Esophagus (tissue), 2 donors: Measurements from ENCODE around the gene SPX. TPM values are rescaled to one million over a fixed set of nuclear protein-coding genes. Genes with fewer than 3 reads are reported as not detected.

Experiments used
- H3K27ac ChIP-seq, 2 donors: one replicate each; pipeline ENCODE4 v1.5.1; 2013; ENCODE audit warnings: low read depth in 2 of 2, mild to moderate bottlenecking in 2 of 2, inconsistent platforms in 1 of 2, low read length in 1 of 2, moderate library complexity in 1 of 2
- H3K27me3 ChIP-seq, 2 donors: one replicate each; pipeline ENCODE4 v1.6.1; 2013; ENCODE audit warnings: low read length in 2 of 2, control low read depth in 1 of 2, mild to moderate bottlenecking in 1 of 2; ENCODE audit not compliant: insufficient read depth in 2 of 2, control insufficient read depth in 1 of 2
- H3K36me3 ChIP-seq, 2 donors: one replicate each; pipeline ENCODE4 v1.6.1; 2013; ENCODE audit warnings: low read length in 1 of 2; ENCODE audit not compliant: control insufficient read depth in 2 of 2, insufficient read depth in 2 of 2
- H3K4me1 ChIP-seq, 2 donors: one replicate each; pipeline ENCODE4 v1.6.1; 2013; ENCODE audit warnings: low read length in 1 of 2; ENCODE audit not compliant: control insufficient read depth in 2 of 2, insufficient read depth in 2 of 2
- H3K4me3 ChIP-seq, 2 donors: one replicate each; pipeline ENCODE4 v1.5.1; 2013; ENCODE audit warnings: low read length in 2 of 2, mild to moderate bottlenecking in 2 of 2, low read depth in 1 of 2, moderate library complexity in 1 of 2
- H3K9me3 ChIP-seq, 2 donors: one replicate each; pipeline ENCODE4 v1.6.1; 2013; ENCODE audit warnings: mild to moderate bottlenecking in 2 of 2, low read depth in 1 of 2, low read length in 1 of 2, moderate library complexity in 1 of 2; ENCODE audit not compliant: control insufficient read depth in 2 of 2, insufficient read depth in 1 of 2
- WGBS, 2 donors: extraction: QIAGEN DNeasy Blood & Tissue Kit; methylation state at CpG; one replicate each; pipeline ENCODE4 v1.1.7; 2013; 5-methylcytosine and 5-hydroxymethylcytosine counted together
- polyA plus RNA-seq, 2 donors: library from polyadenylated mRNA; stranded (reverse); fragments of 200-250 nt; gene quantifications; one replicate each; pipeline ENCODE4 v1.2.3, GENCODE V29; 2013
- donor health status: healthy with polysubstance abuse.
- donor health status: Bipolar disorder and iron deficiency.

Gene SPX
- polyA plus RNA-seq, 2 donors = 0.02 TPM; not detected in 1

- WGBS, 2 donors = 67 to 77% methylated on average over 5 of the region's 5 CpGs
- Histone ChIP-seq H3K27me3 (peaks cover 2% of the 10 kb centered on the region in 2 donors), H3K27ac (no peak overlapping the region), H3K4me3 (no peak overlapping the region), H3K9me3 (no peaks in the 10 kb centered on the region), H3K36me3 (no peaks in the 10 kb centered on the region), H3K4me1 (peaks cover 0 to 2% of the 10 kb centered on the region in 2 donors)
These were observed 2.9 kb downstream of the SPX start for GRCh38 chr12:21528953-21529352.

DNA sequence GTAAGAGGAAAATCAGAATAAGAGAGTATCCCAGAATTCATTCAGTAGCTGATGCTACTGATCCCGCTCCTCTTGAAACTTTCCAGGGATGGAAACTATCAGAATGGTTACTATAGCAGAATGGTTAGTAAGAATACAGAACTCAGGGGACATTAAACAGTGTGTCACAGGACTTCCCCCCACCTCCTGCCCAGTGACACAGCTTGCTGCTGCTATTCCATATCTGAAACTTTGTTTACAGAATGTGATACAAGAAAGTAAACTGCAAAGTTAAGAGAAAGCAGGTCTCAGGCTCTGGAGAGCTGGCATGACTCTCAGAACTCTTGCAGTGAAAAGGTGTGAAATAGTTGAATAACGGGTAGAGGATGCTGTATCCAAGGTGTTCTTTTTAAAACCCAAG lies 3.4 kb downstream of the SPX start:
- Histone ChIP-seq H3K27ac (no peak overlapping the region), H3K4me1 (peaks cover 0 to 2% of the 10 kb centered on the region in 2 donors), H3K36me3 (no peaks in the 10 kb centered on the region), H3K4me3 (no peak overlapping the region), H3K27me3 (peaks cover 2% of the 10 kb centered on the region in 2 donors), H3K9me3 (no peaks in the 10 kb centered on the region)
- 74 to 90% methylated on average over 2 of the region's 2 CpGs for WGBS, 2 donors

- H3K27me3 ChIP-seq = no peaks in the 10 kb centered on the region
- WGBS, 2 donors = 83 to 86% methylated on average over 5 of the region's 5 CpGs
- H3K9me3 ChIP-seq = no peaks in the 10 kb centered on the region
- no peaks in the 10 kb centered on the region for H3K36me3 ChIP-seq
- no peaks in the 10 kb centered on the region for H3K4me1 ChIP-seq
- H3K27ac ChIP-seq = no peak overlapping the region
- H3K4me3 ChIP-seq = no peak overlapping the region
These were observed 12.1 kb downstream of the SPX start for GRCh38 chr12:21538061-21538653.

DNA sequence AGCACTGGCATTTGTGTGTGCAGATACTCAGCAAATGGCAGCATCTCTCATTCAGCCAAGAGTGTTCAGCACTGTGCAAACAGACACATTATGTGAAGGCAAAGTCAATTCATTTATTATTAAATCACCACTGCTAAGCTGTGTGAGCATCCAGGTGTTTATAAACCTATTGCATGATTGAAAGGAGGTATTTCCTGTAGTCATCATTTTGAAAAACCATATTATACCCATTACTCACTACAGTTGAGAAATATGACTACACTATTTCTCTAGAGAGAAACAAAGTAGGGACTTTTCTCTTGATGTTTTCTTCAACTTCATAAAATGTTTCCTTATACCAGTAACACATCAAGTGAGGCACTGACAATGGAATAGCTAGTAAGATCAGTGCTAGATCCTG lies 13.7 kb downstream of the SPX start:
- no peak overlapping the region for H3K4me3 ChIP-seq
- H3K27me3 ChIP-seq = no peaks in the 10 kb centered on the region

DNA sequence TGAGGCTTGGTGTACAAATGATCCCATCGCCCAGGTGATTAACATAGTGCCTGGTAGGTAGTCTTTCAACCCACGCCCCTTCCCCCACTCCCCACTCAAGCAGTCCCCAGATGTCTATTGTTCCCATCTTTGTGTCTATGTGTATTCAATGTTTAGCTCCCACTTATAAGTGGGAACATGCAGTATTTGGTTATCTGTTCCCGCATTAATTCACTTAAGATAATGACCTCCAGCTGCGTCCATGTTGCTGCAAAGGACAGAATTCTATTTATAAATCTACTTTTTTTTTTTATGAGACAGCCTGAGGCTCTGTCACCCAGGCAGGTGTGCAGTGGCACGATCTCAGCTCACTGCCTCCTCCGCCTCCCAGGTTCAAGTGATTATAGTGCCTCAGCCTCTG lies 15.7 kb downstream of the SPX start:
- Histone ChIP-seq H3K9me3 (no peaks in the 10 kb centered on the region), H3K27me3 (no peaks in the 10 kb centered on the region), H3K27ac (no peak overlapping the region), H3K36me3 (no peaks in the 10 kb centered on the region), H3K4me1 (no peaks in the 10 kb centered on the region), H3K4me3 (no peak overlapping the region)
- 86 to 87% methylated on average over 6 of the region's 6 CpGs for WGBS, 2 donors

More for the DNA sequence above, 13.7 kb downstream of the SPX start:
- no peaks in the 10 kb centered on the region for H3K36me3 ChIP-seq
- H3K4me1 ChIP-seq = no peaks in the 10 kb centered on the region
- no peak overlapping the region for H3K27ac ChIP-seq
- H3K9me3 ChIP-seq = no peaks in the 10 kb centered on the region

DNA sequence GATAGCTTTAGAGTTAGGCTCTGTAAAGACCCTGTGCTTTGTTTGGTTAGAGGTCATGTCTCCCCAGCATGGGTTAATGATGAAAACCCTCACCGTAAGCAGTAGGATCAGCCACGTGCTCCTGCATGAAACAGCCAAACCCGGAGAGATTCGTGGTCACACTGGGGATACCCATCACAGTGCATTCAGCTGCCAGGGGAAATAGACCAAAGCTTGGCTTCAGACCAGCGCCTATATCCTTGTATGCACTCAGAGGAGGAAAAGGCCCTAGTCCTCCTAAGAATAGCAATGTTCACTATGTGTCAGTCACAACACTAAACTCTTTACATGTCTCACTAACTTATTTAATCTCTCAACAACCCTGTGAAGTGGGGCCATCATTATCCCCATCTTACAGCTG lies 16.3 kb downstream of the SPX start:
- H3K27me3 ChIP-seq = no peaks in the 10 kb centered on the region
- no peak overlapping the region for H3K27ac ChIP-seq
- no peaks in the 10 kb centered on the region for H3K36me3 ChIP-seq
- H3K9me3 ChIP-seq = no peaks in the 10 kb centered on the region
- H3K4me1 ChIP-seq = no peaks in the 10 kb centered on the region
- no peak overlapping the region for H3K4me3 ChIP-seq
- WGBS, 2 donors = 59 to 63% methylated on average over 5 of the region's 5 CpGs

- no peaks in the 10 kb centered on the region for H3K9me3 ChIP-seq
- H3K36me3 ChIP-seq = no peaks in the 10 kb centered on the region
- no peak overlapping the region for H3K4me3 ChIP-seq
- H3K4me1 ChIP-seq = no peaks in the 10 kb centered on the region
- no peaks in the 10 kb centered on the region for H3K27me3 ChIP-seq
- no peak overlapping the region for H3K27ac ChIP-seq
These were observed 17.1 kb downstream of the SPX start for GRCh38 chr12:21543151-21543550.

DNA sequence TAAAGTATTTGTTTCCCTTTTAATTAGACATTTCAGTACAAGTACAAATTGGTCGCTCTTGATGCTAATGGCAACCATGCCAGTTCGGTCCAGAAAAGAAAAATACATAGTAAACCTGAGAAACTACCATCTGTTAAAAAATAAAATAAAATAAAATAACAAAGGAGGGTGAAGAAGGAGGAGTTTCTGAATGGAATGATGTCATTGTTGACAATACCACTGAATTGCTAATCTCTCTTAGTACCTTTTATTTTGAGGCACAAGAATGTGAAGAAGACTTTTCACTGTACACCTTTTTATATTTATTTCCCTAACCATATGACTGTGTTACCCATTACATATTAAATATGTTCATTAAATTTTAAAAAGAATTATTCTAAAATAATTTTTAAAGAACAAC lies 19.5 kb downstream of the SPX start:
- H3K4me3 ChIP-seq = no peak overlapping the region
- 79% methylated on average over 2 of the region's 2 CpGs for WGBS, 2 donors
- no peaks in the 10 kb centered on the region for H3K27me3 ChIP-seq
- no peaks in the 10 kb centered on the region for H3K4me1 ChIP-seq
- H3K27ac ChIP-seq = no peak overlapping the region
- H3K9me3 ChIP-seq = no peaks in the 10 kb centered on the region
- H3K36me3 ChIP-seq = no peaks in the 10 kb centered on the region

DNA sequence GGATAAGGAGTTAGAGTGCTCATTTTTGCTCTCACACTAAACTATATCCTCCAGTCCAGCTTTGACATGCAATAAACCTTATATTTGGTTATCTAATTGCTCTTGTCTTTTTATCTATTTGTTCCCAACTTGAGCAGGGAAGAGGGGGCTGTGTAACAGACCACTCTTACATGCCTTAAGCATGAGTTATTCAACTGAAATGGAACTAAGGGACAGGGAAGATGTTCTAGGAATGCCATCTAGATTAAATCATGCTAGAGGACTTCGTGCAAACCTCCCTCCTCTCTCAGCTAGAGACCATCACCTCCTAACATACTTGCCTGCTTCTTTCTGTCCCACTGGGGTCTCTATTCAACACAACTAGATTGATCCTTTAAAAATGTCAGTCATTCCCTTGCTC lies 20.6 kb downstream of the SPX start:
- Histone ChIP-seq H3K9me3 (no peaks in the 10 kb centered on the region), H3K4me1 (no peaks in the 10 kb centered on the region), H3K27ac (no peak overlapping the region), H3K4me3 (no peak overlapping the region), H3K36me3 (no peaks in the 10 kb centered on the region), H3K27me3 (no peaks in the 10 kb centered on the region)
- 0 to 5% methylated on average over 1 of the region's 1 CpG for WGBS, 2 donors

- no peaks in the 10 kb centered on the region for H3K27me3 ChIP-seq
- no peaks in the 10 kb centered on the region for H3K9me3 ChIP-seq
- no peaks in the 10 kb centered on the region for H3K36me3 ChIP-seq
- H3K27ac ChIP-seq = no peak overlapping the region
- H3K4me3 ChIP-seq = no peak overlapping the region
- 66 to 71% methylated on average over 1 of the region's 1 CpG for WGBS, 2 donors
- no peaks in the 10 kb centered on the region for H3K4me1 ChIP-seq
These were observed 21.3 kb downstream of the SPX start for GRCh38 chr12:21547437-21547836.
